Measurements from ENCODE around the gene NCR2. TPM values are rescaled to one million over a fixed set of nuclear protein-coding genes. Genes with fewer than 3 reads are reported as not detected.
A peak's percentile ranks its signal among the peaks of the same experiment; 100 is the strongest.

NCR2 gene
- total and polyA plus RNA-seq, 8 donors: not detected

DNA sequence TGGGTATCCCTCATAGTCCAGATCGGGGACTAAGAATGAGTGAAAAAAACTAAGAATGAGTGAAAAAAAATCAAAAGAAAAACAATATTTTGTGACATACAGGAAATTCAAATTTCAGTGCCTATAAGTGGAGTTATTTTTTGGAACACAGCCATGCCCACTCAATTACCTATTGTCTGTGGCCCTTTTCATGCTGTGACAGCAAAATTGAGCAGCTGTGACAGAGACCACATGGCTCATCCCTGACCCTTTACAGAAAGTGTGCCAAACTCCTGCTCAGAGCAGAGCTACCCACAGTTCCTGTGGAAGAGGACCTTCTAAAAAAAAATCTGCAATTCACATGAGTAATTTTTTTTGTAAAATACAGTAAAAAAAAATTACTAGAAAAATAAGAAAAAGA is 1.4 kb downstream of the NCR2 start:
- Histone ChIP-seq H3K27me3 (peaks cover 0 to 26% (median 2%) of the 10 kb centered on the region in 3 donors), H3K4me1 (no peaks in the 10 kb centered on the region), H3K9me3 (no peaks in the 10 kb centered on the region), H3K4me3 (no peak overlapping the region), H3K27ac (no peak overlapping the region), H3K36me3 (no peaks in the 10 kb centered on the region)
- intact Hi-C loops (cut with DNase I; ENCODE audit: low total_unique reads): no loop called here
- peak in 1 of 2 donors; percentile 39 for DNase-seq
- no peak for TF ChIP-seq POLR2AphosphoS5 (IDR thresholded peaks at IDR 0.05)
- TF ChIP-seq, protein P1, sequence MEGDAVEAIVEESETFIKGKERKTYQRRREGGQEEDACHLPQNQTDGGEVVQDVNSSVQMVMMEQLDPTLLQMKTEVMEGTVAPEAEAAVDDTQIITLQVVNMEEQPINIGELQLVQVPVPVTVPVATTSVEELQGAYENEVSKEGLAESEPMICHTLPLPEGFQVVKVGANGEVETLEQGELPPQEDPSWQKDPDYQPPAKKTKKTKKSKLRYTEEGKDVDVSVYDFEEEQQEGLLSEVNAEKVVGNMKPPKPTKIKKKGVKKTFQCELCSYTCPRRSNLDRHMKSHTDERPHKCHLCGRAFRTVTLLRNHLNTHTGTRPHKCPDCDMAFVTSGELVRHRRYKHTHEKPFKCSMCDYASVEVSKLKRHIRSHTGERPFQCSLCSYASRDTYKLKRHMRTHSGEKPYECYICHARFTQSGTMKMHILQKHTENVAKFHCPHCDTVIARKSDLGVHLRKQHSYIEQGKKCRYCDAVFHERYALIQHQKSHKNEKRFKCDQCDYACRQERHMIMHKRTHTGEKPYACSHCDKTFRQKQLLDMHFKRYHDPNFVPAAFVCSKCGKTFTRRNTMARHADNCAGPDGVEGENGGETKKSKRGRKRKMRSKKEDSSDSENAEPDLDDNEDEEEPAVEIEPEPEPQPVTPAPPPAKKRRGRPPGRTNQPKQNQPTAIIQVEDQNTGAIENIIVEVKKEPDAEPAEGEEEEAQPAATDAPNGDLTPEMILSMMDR (IDR thresholded peaks at IDR 0.05): no peak
- no peak for TF ChIP-seq EP300 (IDR thresholded peaks at IDR 0.05)
- no peak for TF ChIP-seq POLR2A (IDR thresholded peaks at IDR 0.05)
- WGBS, 5 donors: 76 to 92% (median 83%) methylated on average over 1 of the region's 1 CpG

DNA sequence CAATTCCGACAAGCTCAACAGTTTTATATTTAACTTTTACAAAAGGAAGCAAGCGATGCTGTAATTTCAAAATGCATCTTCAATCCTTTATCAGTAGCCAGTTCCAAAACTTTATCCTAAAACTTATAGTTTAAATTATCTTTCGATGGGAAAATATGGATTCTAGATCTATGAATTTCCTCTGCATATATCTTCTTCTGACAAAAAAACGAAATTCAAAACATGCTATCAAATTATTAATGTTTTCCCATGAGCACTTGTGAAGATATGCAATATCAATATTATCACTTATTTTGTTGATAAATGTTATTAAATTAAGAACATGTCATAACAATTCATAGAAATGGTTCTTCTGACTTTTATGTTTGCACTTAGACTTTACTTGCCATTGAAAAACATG is 2.3 kb downstream of the NCR2 start:
- Histone ChIP-seq H3K4me1 (no peaks in the 10 kb centered on the region), H3K27me3 (peaks cover 0 to 32% (median 4%) of the 10 kb centered on the region in 3 donors), H3K27ac (no peak overlapping the region), H3K9me3 (no peaks in the 10 kb centered on the region), H3K4me3 (no peak overlapping the region), H3K36me3 (no peaks in the 10 kb centered on the region)
- WGBS, 5 donors: 54 to 81% (median 71%) methylated on average over 4 of the region's 4 CpGs
- TF ChIP-seq, protein P1 (IDR thresholded peaks at IDR 0.05): no peak
- TF ChIP-seq POLR2A (IDR thresholded peaks at IDR 0.05) (no peak), POLR2AphosphoS5 (IDR thresholded peaks at IDR 0.05) (no peak), EP300 (IDR thresholded peaks at IDR 0.05) (no peak)
- intact Hi-C loops (cut with DNase I; ENCODE audit: low total_unique reads): no loop called here
- no peak for DNase-seq

GRCh38 chr6:41338659-41339058 is 3.3 kb downstream of the NCR2 start:
- 33 to 45% (median 36%) methylated on average over 4 of the region's 4 CpGs for WGBS, 5 donors

DNA sequence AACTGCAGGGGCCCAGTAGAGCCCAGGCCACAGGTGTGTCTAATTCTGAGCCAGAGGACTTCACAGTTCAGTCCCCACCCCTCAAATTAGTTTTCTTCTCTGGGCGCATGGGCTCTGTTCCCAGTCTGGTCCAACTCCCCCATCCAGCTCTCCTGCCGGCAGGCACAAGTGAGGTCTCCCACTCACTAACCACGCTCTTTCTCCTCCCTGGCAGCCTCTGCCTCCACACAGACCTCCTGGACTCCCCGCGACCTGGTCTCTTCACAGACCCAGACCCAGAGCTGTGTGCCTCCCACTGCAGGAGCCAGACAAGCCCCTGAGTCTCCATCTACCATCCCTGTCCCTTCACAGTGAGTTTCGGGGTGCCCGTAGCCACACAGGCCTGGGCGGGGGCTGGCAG is 6.2 kb downstream of the NCR2 start:
- Histone ChIP-seq H3K27me3 (peaks cover 0 to 27% (median 4%) of the 10 kb centered on the region in 3 donors), H3K36me3 (no peaks in the 10 kb centered on the region), H3K4me1 (no peaks in the 10 kb centered on the region), H3K4me3 (no peak overlapping the region), H3K27ac (no peak overlapping the region), H3K9me3 (no peaks in the 10 kb centered on the region)
- no peak for DNase-seq
- TF ChIP-seq EP300 (IDR thresholded peaks at IDR 0.05): no peak
- no peak for TF ChIP-seq POLR2A (IDR thresholded peaks at IDR 0.05)
- TF ChIP-seq, protein P1 (IDR thresholded peaks at IDR 0.05): no peak
- TF ChIP-seq POLR2AphosphoS5 (IDR thresholded peaks at IDR 0.05): no peak
- intact Hi-C loops (cut with DNase I; ENCODE audit: low total_unique reads): no loop called here
- 86 to 94% (median 93%) methylated on average over 8 of the region's 8 CpGs for WGBS, 5 donors

More at GRCh38 chr6:41338659-41339058, 3.3 kb downstream of the NCR2 start:
- Histone ChIP-seq H3K9me3 (no peaks in the 10 kb centered on the region), H3K4me3 (no peak overlapping the region), H3K27ac (no peak overlapping the region), H3K27me3 (peaks cover 0 to 35% (median 4%) of the 10 kb centered on the region in 3 donors), H3K4me1 (no peaks in the 10 kb centered on the region), H3K36me3 (no peaks in the 10 kb centered on the region)
- intact Hi-C loops (cut with DNase I; ENCODE audit: low total_unique reads): no loop called here
- TF ChIP-seq, protein P1 (IDR thresholded peaks at IDR 0.05): no peak
- no peak for TF ChIP-seq POLR2AphosphoS5 (IDR thresholded peaks at IDR 0.05)
- no peak for DNase-seq

All from stomach (tissue), 9 donors.